HCT116 (cell line): ENCODE measurements around the gene UGT1A3.

Experiments
- CTCF ChIP-seq, 3 experiments: fragments of 200-600 bp in 1 of 3; sonication (generic) in 1 of 3; IDR thresholded peaks in 2 of 3; conservative IDR thresholded peaks in 1 of 3; 2 replicates each; pipeline ENCODE4 v1.5.1; 2012 to 2017; ENCODE audit warnings: low read depth in 2 of 3, low read length in 2 of 3, antibody characterized with exemption in 1 of 3, borderline replicate concordance in 1 of 3, control low read depth in 1 of 3, mild to moderate bottlenecking in 1 of 3, mixed read lengths in 1 of 3, mixed run types in 1 of 3, moderate library complexity in 1 of 3; ENCODE audit not compliant: insufficient read depth in 1 of 3
- ELF1 ChIP-seq: IDR thresholded peaks from 2 replicates; pipeline ENCODE4 v1.6.1; 2012; ENCODE audit warnings: low read depth, borderline replicate concordance
- EZH2 ChIP-seq: fragments of 200-600 bp; sonication (generic); IDR thresholded peaks from 2 replicates; pipeline ENCODE4 v1.6.1; 2017; ENCODE audit warnings: antibody characterized with exemption, mixed run types
- EZH2phosphoT487 ChIP-seq: fragments of 200-600 bp; IDR thresholded peaks from 2 replicates; pipeline ENCODE4 v1.6.1; 2018; ENCODE audit warnings: antibody characterized with exemption, borderline replicate concordance
- MAX ChIP-seq: IDR thresholded peaks from 2 replicates; pipeline ENCODE4 v1.6.1; 2012
- POLR2A ChIP-seq: IDR thresholded peaks from 2 replicates; pipeline ENCODE4 v1.7.0; 2011; ENCODE audit warnings: borderline replicate concordance; ENCODE audit not compliant: insufficient read depth, insufficient read length; ENCODE audit errors: extremely low read depth
- POLR2AphosphoS5 ChIP-seq: IDR thresholded peaks from 2 replicates; pipeline ENCODE4 v1.6.1; 2011; ENCODE audit warnings: mild to moderate bottlenecking, low read depth, low read length, moderate library complexity
- SP1 ChIP-seq: IDR thresholded peaks from 2 replicates; pipeline ENCODE4 v1.6.1; 2012; ENCODE audit warnings: low read depth
- TCF7L2 ChIP-seq: IDR thresholded peaks from 2 replicates; pipeline ENCODE4 v1.7.0; 2011; ENCODE audit warnings: borderline replicate concordance, inconsistent platforms; ENCODE audit not compliant: insufficient read depth, insufficient read length; ENCODE audit errors: extremely low read depth
- ZFX ChIP-seq: fragments of 450-650 bp; IDR thresholded peaks from 2 replicates; pipeline ENCODE4 v1.6.1; 2017
- ZNF274 ChIP-seq: fragments of 200-500 bp; sonication (Bioruptor generic); IDR thresholded peaks from 2 replicates; pipeline ENCODE4 v1.6.1; 2014; ENCODE audit warnings: mild to moderate bottlenecking, low read depth, low read length, inconsistent platforms

GRCh38 chr2:233799716-233800115 lies 70.9 kb downstream of the UGT1A3 start:
- TF ChIP-seq MAX (no peak), CTCF (IDR thresholded peaks at IDR 0.05 in 2 of 3, conservative IDR thresholded peaks at IDR 0.05 in 1 of 3; ENCODE audit: borderline replicate concordance in 1 of 3, insufficient read depth in 1 of 3, low read depth in 2 of 3, low read length in 2 of 3) (no peak), SP1 (no peak), POLR2A (no peak), ELF1 (no peak), ZFX (no peak), POLR2AphosphoS5 (no peak), EZH2 (no peak), EZH2phosphoT487 (no peak), TCF7L2 (no peak), ZNF274 (no peak)
